Transverse colon (tissue), 3 donors: Measurements from ENCODE around the gene MAST4.

Experiments used
- EP300 ChIP-seq: sonication (generic); formaldehyde crosslinking; IDR thresholded peaks from one replicate; pipeline ENCODE4 v1.6.1; 2017; ENCODE audit warnings: antibody characterized with exemption, low read depth
- POLR2A ChIP-seq: fragments of 450-650 bp; IDR thresholded peaks from one replicate; pipeline ENCODE4 v1.6.1; 2016; ENCODE audit warnings: antibody characterized with exemption, mild to moderate bottlenecking, moderate library complexity
- TF ChIP-seq, protein P1 (sequence below), 5 experiments: fragments of 200-600 bp in 3 of 5; fragments of 450-650 bp in 2 of 5; sonication (generic) in 3 of 5; IDR thresholded peaks; 1 replicate in 2 of 5; 2 replicates in 3 of 5; pipeline ENCODE4 v1.5.1; 2016 to 2017; ENCODE audit warnings: antibody characterized with exemption in 5 of 5, inconsistent platforms in 3 of 5, mild to moderate bottlenecking in 2 of 5, moderate library complexity in 1 of 5

DNA sequence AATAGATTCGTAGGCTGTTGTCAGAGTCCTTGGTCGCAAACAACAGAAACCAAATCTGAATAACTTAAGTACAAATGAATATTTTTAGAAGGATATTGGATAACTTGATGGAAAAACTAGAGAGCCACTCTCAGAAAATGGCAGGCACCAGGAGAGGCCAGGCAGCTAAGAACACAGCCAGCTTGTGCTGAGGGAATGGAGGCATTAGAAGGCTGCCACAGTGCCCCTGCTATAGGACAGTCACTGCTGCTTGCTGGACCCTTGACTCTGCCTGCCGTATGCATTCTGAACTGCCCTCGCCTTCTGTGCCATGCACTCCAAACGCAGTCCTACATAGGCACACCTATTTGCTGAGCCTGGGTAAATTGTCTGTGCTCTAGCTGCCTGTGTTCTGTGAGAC, 78.6 kb downstream of the MAST4 start:
- TF ChIP-seq, protein P1, sequence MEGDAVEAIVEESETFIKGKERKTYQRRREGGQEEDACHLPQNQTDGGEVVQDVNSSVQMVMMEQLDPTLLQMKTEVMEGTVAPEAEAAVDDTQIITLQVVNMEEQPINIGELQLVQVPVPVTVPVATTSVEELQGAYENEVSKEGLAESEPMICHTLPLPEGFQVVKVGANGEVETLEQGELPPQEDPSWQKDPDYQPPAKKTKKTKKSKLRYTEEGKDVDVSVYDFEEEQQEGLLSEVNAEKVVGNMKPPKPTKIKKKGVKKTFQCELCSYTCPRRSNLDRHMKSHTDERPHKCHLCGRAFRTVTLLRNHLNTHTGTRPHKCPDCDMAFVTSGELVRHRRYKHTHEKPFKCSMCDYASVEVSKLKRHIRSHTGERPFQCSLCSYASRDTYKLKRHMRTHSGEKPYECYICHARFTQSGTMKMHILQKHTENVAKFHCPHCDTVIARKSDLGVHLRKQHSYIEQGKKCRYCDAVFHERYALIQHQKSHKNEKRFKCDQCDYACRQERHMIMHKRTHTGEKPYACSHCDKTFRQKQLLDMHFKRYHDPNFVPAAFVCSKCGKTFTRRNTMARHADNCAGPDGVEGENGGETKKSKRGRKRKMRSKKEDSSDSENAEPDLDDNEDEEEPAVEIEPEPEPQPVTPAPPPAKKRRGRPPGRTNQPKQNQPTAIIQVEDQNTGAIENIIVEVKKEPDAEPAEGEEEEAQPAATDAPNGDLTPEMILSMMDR (IDR thresholded peaks at IDR 0.05) = no peak
- no peak for TF ChIP-seq POLR2A
- TF ChIP-seq EP300 = no peak
